HEK293 (cell line): ENCODE measurements around the gene BIRC5.

Experiments
- KLF8 ChIP-seq: fragments of 450-650 bp; formaldehyde crosslinking; IDR thresholded peaks from 2 replicates; pipeline ENCODE4 v1.5.1; 2016; ENCODE audit warnings: missing biosample characterization, missing genetic modification characterization
- TRIM28 ChIP-seq: IDR thresholded peaks from 2 replicates; pipeline ENCODE4 v1.6.1; 2011; ENCODE audit warnings: low read length, control low read depth, borderline replicate concordance
- ZNF585B ChIP-seq: fragments of 450-650 bp; formaldehyde crosslinking; IDR thresholded peaks from 2 replicates; pipeline ENCODE4 v1.5.1; 2016; ENCODE audit warnings: missing biosample characterization, missing genetic modification characterization
- TF ChIP-seq, protein P1 (sequence below): fragments of 450-650 bp; formaldehyde crosslinking; IDR thresholded peaks from 2 replicates; pipeline ENCODE4 v1.5.1; 2016; ENCODE audit warnings: missing biosample characterization, missing genetic modification characterization

- TF ChIP-seq, protein P1, sequence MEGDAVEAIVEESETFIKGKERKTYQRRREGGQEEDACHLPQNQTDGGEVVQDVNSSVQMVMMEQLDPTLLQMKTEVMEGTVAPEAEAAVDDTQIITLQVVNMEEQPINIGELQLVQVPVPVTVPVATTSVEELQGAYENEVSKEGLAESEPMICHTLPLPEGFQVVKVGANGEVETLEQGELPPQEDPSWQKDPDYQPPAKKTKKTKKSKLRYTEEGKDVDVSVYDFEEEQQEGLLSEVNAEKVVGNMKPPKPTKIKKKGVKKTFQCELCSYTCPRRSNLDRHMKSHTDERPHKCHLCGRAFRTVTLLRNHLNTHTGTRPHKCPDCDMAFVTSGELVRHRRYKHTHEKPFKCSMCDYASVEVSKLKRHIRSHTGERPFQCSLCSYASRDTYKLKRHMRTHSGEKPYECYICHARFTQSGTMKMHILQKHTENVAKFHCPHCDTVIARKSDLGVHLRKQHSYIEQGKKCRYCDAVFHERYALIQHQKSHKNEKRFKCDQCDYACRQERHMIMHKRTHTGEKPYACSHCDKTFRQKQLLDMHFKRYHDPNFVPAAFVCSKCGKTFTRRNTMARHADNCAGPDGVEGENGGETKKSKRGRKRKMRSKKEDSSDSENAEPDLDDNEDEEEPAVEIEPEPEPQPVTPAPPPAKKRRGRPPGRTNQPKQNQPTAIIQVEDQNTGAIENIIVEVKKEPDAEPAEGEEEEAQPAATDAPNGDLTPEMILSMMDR (tag by site-specific recombination), result no peak
- TF ChIP-seq ZNF585B (tag by site-specific recombination), result no peak
- TF ChIP-seq TRIM28, result no peak
- no peak for TF ChIP-seq KLF8 (tag by site-specific recombination)
These were observed 45.1 kb downstream of the BIRC5 start for GRCh38 chr17:78259192-78259554.
